Left lung (tissue), 10 donors: ENCODE results near the gene SCLT1. TPM values are rescaled to one million over a fixed set of nuclear protein-coding genes. Genes with fewer than 3 reads are reported as not detected.
A peak's percentile ranks its signal among the peaks of the same experiment; 100 is the strongest.

ENCODE experiments used
- ATAC-seq: fragments of 200-7000 bp; cut with Tn5 transposase; one replicate; pipeline ENCODE4 v1.9.1; 2020; ENCODE audit warnings: moderate library complexity
- DNase-seq, 4 donors: peaks; one replicate each; pipeline ENCODE4 v3.0.0-alpha.2; 2013 to 2020
- H3K27ac ChIP-seq, 2 donors: fragments of 200-600 bp; sonication (generic) in 1 of 2; one replicate each; pipeline versions ENCODE4 v1.5.0 to v1.8.0; 2020 to 2021
- H3K27me3 ChIP-seq, 2 donors: fragments of 200-600 bp; sonication (generic) in 1 of 2; one replicate each; pipeline versions ENCODE4 v1.5.0 to v1.8.0; 2020 to 2021
- H3K36me3 ChIP-seq, 2 donors: fragments of 200-600 bp; sonication (generic) in 1 of 2; one replicate each; pipeline versions ENCODE4 v1.5.0 to v1.8.0; 2020 to 2021
- H3K4me1 ChIP-seq, 2 donors: fragments of 200-600 bp; one replicate each; pipeline ENCODE4 v1.8.0; 2021
- H3K4me3 ChIP-seq, 2 donors: fragments of 200-600 bp; sonication (generic) in 1 of 2; one replicate each; pipeline versions ENCODE4 v1.5.0 to v1.8.0; 2020 to 2021; ENCODE audit warnings: mild to moderate bottlenecking in 1 of 2
- H3K9me3 ChIP-seq, 2 donors: fragments of 200-600 bp; sonication (generic) in 1 of 2; one replicate each; pipeline versions ENCODE4 v1.5.0 to v1.8.0; 2020 to 2021
- CTCF ChIP-seq, 2 donors: fragments of 200-600 bp; sonication (generic) in 1 of 2; IDR thresholded peaks; one replicate each; pipeline versions ENCODE4 v1.5.0 to v1.8.0; 2021; ENCODE audit warnings: antibody characterized with exemption in 2 of 2
- intact Hi-C, 2 donors: fragments of 100-400 bp; cut with DNase I; formaldehyde crosslinking; loops; one replicate each; pipeline versions ENCODE4 v1.11.2 to v1.14.2; 2022
- polyA plus RNA-seq, 6 donors: library from polyadenylated mRNA; unstranded; fragments of 120-200 nt; gene quantifications; one replicate each; pipeline ENCODE4 v1.2.1, GENCODE V29; 2013; ENCODE audit not compliant: insufficient read length in 6 of 6
- total RNA-seq, 2 donors: library from RNA; stranded (reverse); fragmentation: NEBNext Ultra II Directional; extraction: Animal tissue kit (Norgen Biotek cat#: 25700); gene quantifications; one replicate each; pipeline ENCODE4 v1.2.1, GENCODE V29; 2021
- donor health status: DM: no; HTN: yes; CAD: no.
- donor health status: DM: no; HTN: no; CAD: no.

Gene SCLT1
- total and polyA plus RNA-seq, 8 donors = 12.4 to 24.1 (median 17.6) TPM

GRCh38 chr4:128848461-128848860 is 244.9 kb downstream of the SCLT1 start:
- TF ChIP-seq CTCF (IDR thresholded peaks at IDR 0.05) = no peak
- DNase-seq (no peak), ATAC-seq (no peak)
- no peak overlapping the region for H3K27ac ChIP-seq
- peaks cover 0 to 9% of the 10 kb centered on the region in 2 donors for H3K4me1 ChIP-seq
- H3K4me3 ChIP-seq = no peak overlapping the region
- H3K27me3 ChIP-seq = no peaks in the 10 kb centered on the region
- H3K9me3 ChIP-seq = no peaks in the 10 kb centered on the region
- intact Hi-C loops = no loop called here
- peaks cover 0 to 89% of the 10 kb centered on the region in 2 donors for H3K36me3 ChIP-seq

- peak overlapping the region in 1 of 2 donors; percentile 78 for H3K27ac ChIP-seq
- H3K4me3 ChIP-seq = no peak overlapping the region
- intact Hi-C loops = no loop called here
- peaks cover 0 to 9% of the 10 kb centered on the region in 2 donors for H3K4me1 ChIP-seq
- no peaks in the 10 kb centered on the region for H3K27me3 ChIP-seq
- ATAC-seq (peak; percentile 49), DNase-seq (no peak)
- H3K9me3 ChIP-seq = no peaks in the 10 kb centered on the region
- peaks cover 0 to 77% of the 10 kb centered on the region in 2 donors for H3K36me3 ChIP-seq
- TF ChIP-seq CTCF (IDR thresholded peaks at IDR 0.05) = no peak
These were observed 246.1 kb downstream of the SCLT1 start for GRCh38 chr4:128847082-128847724.

- no peak for TF ChIP-seq CTCF (IDR thresholded peaks at IDR 0.05)
- Histone ChIP-seq H3K27ac (peak overlapping the region in 1 of 2 donors; percentile 78), H3K4me1 (peaks cover 0 to 9% of the 10 kb centered on the region in 2 donors), H3K36me3 (peaks cover 0 to 65% of the 10 kb centered on the region in 2 donors), H3K4me3 (no peak overlapping the region), H3K27me3 (no peaks in the 10 kb centered on the region), H3K9me3 (no peaks in the 10 kb centered on the region)
- no peak for DNase-seq
- intact Hi-C loops = no loop called here
- peak; percentile 65 for ATAC-seq
These were observed 247.3 kb downstream of the SCLT1 start for GRCh38 chr4:128846063-128846462.

GRCh38 chr4:128844931-128845330 is 248.4 kb downstream of the SCLT1 start:
- Histone ChIP-seq H3K27me3 (no peaks in the 10 kb centered on the region), H3K27ac (peak overlapping the region in 1 of 2 donors; percentile 26), H3K36me3 (peaks cover 0 to 54% of the 10 kb centered on the region in 2 donors), H3K4me3 (no peak overlapping the region), H3K4me1 (peaks cover 0 to 9% of the 10 kb centered on the region in 2 donors), H3K9me3 (no peaks in the 10 kb centered on the region)
- ATAC-seq (no peak), DNase-seq (no peak)
- TF ChIP-seq CTCF (IDR thresholded peaks at IDR 0.05) = no peak
- intact Hi-C loops = no loop called here

GRCh38 chr4:128841402-128841801 is 251.9 kb downstream of the SCLT1 start:
- no peak for ATAC-seq
- H3K9me3 ChIP-seq = no peaks in the 10 kb centered on the region
- intact Hi-C loops = no loop called here

More at GRCh38 chr4:128841402-128841801, 251.9 kb downstream of the SCLT1 start:
- Histone ChIP-seq H3K27me3 (no peaks in the 10 kb centered on the region), H3K4me1 (no peaks in the 10 kb centered on the region), H3K27ac (no peak overlapping the region), H3K4me3 (no peak overlapping the region), H3K36me3 (peaks cover 0 to 22% of the 10 kb centered on the region in 2 donors)
- no peak for TF ChIP-seq CTCF (IDR thresholded peaks at IDR 0.05)
- DNase-seq = no peak
